OCI-M2 (cell line): Measurements from ENCODE around the gene SIGLEC6.

Experiments used
- DNase-seq: peaks from one replicate; lab custom pipeline; 2025; ENCODE audit not compliant: unreplicated experiment; lab: John Stamatoyannopoulos, UW

The SIGLEC6 gene

DNA sequence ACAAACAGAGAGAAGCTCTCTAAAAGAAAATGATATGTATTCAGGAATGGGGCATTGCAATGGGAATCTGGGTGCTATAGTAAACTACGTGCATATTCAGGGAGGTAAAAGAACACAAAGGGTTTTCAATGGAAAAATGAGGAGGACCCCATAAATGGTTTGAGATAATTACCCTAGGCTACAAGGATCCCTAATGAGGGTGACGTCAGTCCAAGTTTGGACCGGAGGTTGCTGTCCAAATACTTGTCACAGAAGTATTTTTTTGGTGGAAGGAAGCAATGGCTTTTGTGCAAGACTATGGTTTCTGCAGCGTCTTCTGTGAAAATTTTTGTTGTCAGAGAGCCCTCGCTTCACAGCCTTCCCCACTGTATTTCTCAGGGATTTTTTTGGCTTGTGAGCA, 54.1 kb downstream of the SIGLEC6 start:
- DNase-seq, result no peak

- DNase-seq, result no peak
These were observed 55.3 kb downstream of the SIGLEC6 start for GRCh38 chr19:51476164-51476563.

GRCh38 chr19:51473009-51473707, 58.3 kb downstream of the SIGLEC6 start:
- DNase-seq, result peak; percentile 62

GRCh38 chr19:51472607-51473006, 58.9 kb downstream of the SIGLEC6 start:
- no peak for DNase-seq

- no peak for DNase-seq
These were observed 59.9 kb downstream of the SIGLEC6 start for GRCh38 chr19:51471527-51471926.

DNA sequence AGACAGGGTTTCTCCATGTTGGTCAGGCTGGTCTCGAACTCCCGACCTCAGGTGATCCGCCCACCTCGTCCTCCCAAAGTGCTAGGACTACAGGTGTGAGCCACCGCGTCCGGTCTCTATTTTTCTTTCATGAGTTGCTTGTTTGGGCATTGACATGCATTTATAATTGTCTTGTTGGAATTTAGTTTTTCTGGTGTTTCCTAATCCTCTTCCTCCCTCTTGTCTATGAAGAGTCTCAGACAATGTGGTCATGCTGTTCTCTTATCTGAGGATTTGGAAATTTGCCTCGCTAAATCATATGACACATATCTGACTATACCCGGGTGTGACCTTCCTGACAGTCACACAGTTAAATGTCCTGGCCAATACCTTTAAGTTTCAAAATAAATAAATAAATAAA, 60.5 kb downstream of the SIGLEC6 start:
- DNase-seq, result no peak

GRCh38 chr19:51469629-51470028, 61.8 kb downstream of the SIGLEC6 start:
- DNase-seq, result no peak

GRCh38 chr19:51469162-51469561, 62.3 kb downstream of the SIGLEC6 start:
- DNase-seq, result no peak

- no peak for DNase-seq
These were observed 62.9 kb downstream of the SIGLEC6 start for GRCh38 chr19:51468545-51468920.

- DNase-seq, result peak; percentile 81
These were observed 63.5 kb downstream of the SIGLEC6 start for GRCh38 chr19:51467864-51468544.
